CD14-positive monocyte (primary cell): ENCODE data around the gene GRID1. TPM values are rescaled to one million over a fixed set of nuclear protein-coding genes. Genes with fewer than 3 reads are reported as not detected.

Experiments
- DNase-seq, 3 donors: peaks; one replicate each; pipeline ENCODE4 v3.0.0-alpha.2; 2011 to 2022
- H2AFZ ChIP-seq: 2 replicates; pipeline ENCODE4 v1.6.0; 2012; ENCODE audit warnings: mild to moderate bottlenecking, low read depth, low read length, inconsistent platforms; ENCODE audit not compliant: insufficient read depth, poor library complexity, severe bottlenecking
- H3K27ac ChIP-seq, 2 donors: 1 replicate in 1 of 2; 2 replicates in 1 of 2; pipeline ENCODE4 v1.5.1; 2012 to 2013; ENCODE audit warnings: low read length in 2 of 2, control low read depth in 1 of 2, inconsistent platforms in 1 of 2, low read depth in 1 of 2, mild to moderate bottlenecking in 1 of 2
- H3K27me3 ChIP-seq, 2 donors: one replicate each; pipeline versions ENCODE4 v1.6.0 to v1.6.1; 2011 to 2013; ENCODE audit warnings: low read length in 2 of 2; ENCODE audit not compliant: control insufficient read depth in 2 of 2, insufficient read depth in 2 of 2
- H3K36me3 ChIP-seq, 2 donors: replicated peaks in 1 of 2; 1 replicate in 1 of 2; 2 replicates in 1 of 2; pipeline versions ENCODE4 v1.5.1 to v1.6.1; 2012 to 2013; ENCODE audit warnings: low read length in 2 of 2, control low read depth in 1 of 2, inconsistent platforms in 1 of 2, mild to moderate bottlenecking in 1 of 2; ENCODE audit not compliant: insufficient read depth in 2 of 2, control insufficient read depth in 1 of 2
- H3K4me1 ChIP-seq, 2 donors: 1 replicate in 1 of 2; 2 replicates in 1 of 2; pipeline versions ENCODE4 v1.5.1 to v1.6.1; 2012 to 2013; ENCODE audit warnings: low read length in 2 of 2, control low read depth in 1 of 2, inconsistent platforms in 1 of 2, mild to moderate bottlenecking in 1 of 2, moderate library complexity in 1 of 2; ENCODE audit not compliant: insufficient read depth in 2 of 2, control insufficient read depth in 1 of 2
- H3K4me2 ChIP-seq: replicated peaks from 2 replicates; pipeline ENCODE3; 2012; ENCODE audit warnings: low read length, moderate library complexity, mild to moderate bottlenecking; ENCODE audit not compliant: poor library complexity, severe bottlenecking; ENCODE audit errors: extremely low read depth
- H3K4me3 ChIP-seq, 3 experiments: fragments of 200-600 bp in 1 of 3; sonication (generic) in 1 of 3; replicated peaks in 1 of 3; 1 replicate in 2 of 3; 2 replicates in 1 of 3; pipeline ENCODE4 v1.5.1; 2011 to 2013; ENCODE audit warnings: low read length in 3 of 3, mild to moderate bottlenecking in 3 of 3, control low read depth in 2 of 3, low read depth in 2 of 3, inconsistent platforms in 1 of 3, moderate library complexity in 1 of 3
- H3K79me2 ChIP-seq: 2 replicates; pipeline ENCODE4 v1.6.0; 2012; ENCODE audit warnings: mild to moderate bottlenecking, control low read depth, inconsistent platforms, low read length, moderate library complexity; ENCODE audit not compliant: insufficient read depth
- H3K9ac ChIP-seq: 2 replicates; pipeline ENCODE4 v1.6.0; 2017; ENCODE audit warnings: low read length, mild to moderate bottlenecking; ENCODE audit not compliant: insufficient read depth, poor library complexity, severe bottlenecking
- H3K9me3 ChIP-seq, 2 donors: replicated peaks in 1 of 2; 1 replicate in 1 of 2; 2 replicates in 1 of 2; pipeline versions ENCODE4 v1.5.1 to v1.6.1; 2012 to 2013; ENCODE audit warnings: low read length in 2 of 2, control low read depth in 1 of 2; ENCODE audit not compliant: control insufficient read depth in 1 of 2, insufficient read depth in 1 of 2
- H4K20me1 ChIP-seq: 2 replicates; pipeline ENCODE4 v1.6.0; 2012; ENCODE audit warnings: mild to moderate bottlenecking, low read length, control low read depth, moderate library complexity; ENCODE audit not compliant: insufficient read depth
- H3K27ac Mint-ChIP-seq, 7 donors: one replicate each; pipeline ENCODE4 v1.8.0; 2020; ENCODE audit warnings: mild to moderate bottlenecking in 7 of 7, mixed read lengths in 7 of 7, moderate library complexity in 6 of 7, inconsistent platforms in 2 of 7
- H3K27me3 Mint-ChIP-seq, 3 donors: one replicate each; pipeline ENCODE4 v1.8.0; 2021 to 2022; ENCODE audit warnings: low read depth in 3 of 3, mild to moderate bottlenecking in 3 of 3, mixed read lengths in 3 of 3, moderate library complexity in 3 of 3, inconsistent platforms in 1 of 3
- H3K36me3 Mint-ChIP-seq, 2 donors: one replicate each; pipeline ENCODE4 v1.8.0; 2020; ENCODE audit warnings: mixed read lengths in 2 of 2, inconsistent platforms in 1 of 2, mild to moderate bottlenecking in 1 of 2
- H3K4me1 Mint-ChIP-seq: one replicate; pipeline ENCODE4 v1.8.0; 2020; ENCODE audit warnings: mild to moderate bottlenecking, mixed read lengths
- H3K4me3 Mint-ChIP-seq, 2 donors: one replicate each; pipeline ENCODE4 v1.8.0; 2020; ENCODE audit warnings: mild to moderate bottlenecking in 2 of 2, mixed read lengths in 2 of 2, moderate library complexity in 1 of 2
- H3K9me3 Mint-ChIP-seq, 7 donors: one replicate each; pipeline ENCODE4 v1.8.0; 2020 to 2022; ENCODE audit warnings: mixed read lengths in 7 of 7, mild to moderate bottlenecking in 6 of 7, moderate library complexity in 6 of 7, inconsistent platforms in 2 of 7
- CTCF ChIP-seq: fragments of 200-600 bp; IDR thresholded peaks from one replicate; pipeline ENCODE4 v1.8.0; 2022; ENCODE audit warnings: antibody characterized with exemption, mild to moderate bottlenecking
- whole genome bisulfite sequencing: methylation state at CpG from one replicate; pipeline ENCODE4 v1.1.5; 2013; ENCODE audit warnings: missing lambda C conversion rate; ENCODE audit not compliant: insufficient coverage; 5-methylcytosine and 5-hydroxymethylcytosine counted together
- intact Hi-C, 2 donors: fragments of 100-400 bp; cut with micrococcal nuclease; formaldehyde crosslinking; loops; one replicate each; pipeline versions ENCODE4 v1.15.0 to v1.15.1; 2023
- polyA plus RNA-seq, 3 donors: library from polyadenylated mRNA; depleted of rRNA in 1 of 3; unstranded in 2 of 3; stranded (reverse) in 1 of 3; fragments of 300-500 nt in 2 of 3; fragments of >200 nt in 1 of 3; fragmentation: Illumina TruSeq in 2 of 3; gene quantifications; 1 replicate in 2 of 3; 2 replicates in 1 of 3; pipeline ENCODE4 v1.2.3, GENCODE V29; 2012 to 2021

The GRID1 gene
- polyA plus RNA-seq, 3 donors: not detected

DNA sequence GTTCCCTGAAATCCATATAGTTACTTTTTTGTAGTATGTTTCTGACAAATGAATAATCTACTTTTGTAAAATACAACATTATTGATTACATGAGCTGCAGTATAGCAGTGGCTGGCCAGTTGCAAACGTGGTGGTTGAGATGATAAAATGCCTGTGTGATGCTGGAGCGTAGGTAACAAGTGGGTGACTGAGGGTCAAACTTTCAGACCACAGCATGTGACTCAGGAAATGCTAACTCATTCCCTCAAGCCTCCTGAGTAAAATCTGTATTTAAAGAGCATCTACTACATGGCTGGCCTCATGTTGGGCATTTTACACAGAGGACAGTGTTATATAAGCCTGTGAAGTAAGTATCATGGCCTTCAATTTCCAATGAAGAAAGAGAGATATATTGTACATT, 585.2 kb downstream of the GRID1 start:
- no peak overlapping the region for H3K4me3 Mint-ChIP-seq
- no peak overlapping the region for H3K4me3 ChIP-seq
- no peak overlapping the region for H3K9ac ChIP-seq
- H3K9me3 Mint-ChIP-seq: peaks cover 0 to 5% (median under 1%) of the 10 kb centered on the region in 7 donors
- TF ChIP-seq CTCF: no peak
- H3K36me3 ChIP-seq: no peaks in the 10 kb centered on the region
- no peaks in the 10 kb centered on the region for H3K27me3 ChIP-seq
- no peak overlapping the region for H3K27ac ChIP-seq
- no peak overlapping the region for H3K27ac Mint-ChIP-seq
- peaks cover 0 to 4% of the 10 kb centered on the region in 2 donors for H3K9me3 ChIP-seq
- no peak overlapping the region for H2AFZ ChIP-seq
- H3K79me2 ChIP-seq: no peaks in the 10 kb centered on the region
- no peak for DNase-seq
- no peak overlapping the region for H3K4me2 ChIP-seq
- H3K27me3 Mint-ChIP-seq: no peaks in the 10 kb centered on the region
- no peaks in the 10 kb centered on the region for H3K4me1 Mint-ChIP-seq
- intact Hi-C loops: no loop called here
- H3K36me3 Mint-ChIP-seq: no peaks in the 10 kb centered on the region
- no peaks in the 10 kb centered on the region for H3K4me1 ChIP-seq
- WGBS: no CpG with 5 or more reads among the region's 2 CpGs
- H4K20me1 ChIP-seq: no peaks in the 10 kb centered on the region

DNA sequence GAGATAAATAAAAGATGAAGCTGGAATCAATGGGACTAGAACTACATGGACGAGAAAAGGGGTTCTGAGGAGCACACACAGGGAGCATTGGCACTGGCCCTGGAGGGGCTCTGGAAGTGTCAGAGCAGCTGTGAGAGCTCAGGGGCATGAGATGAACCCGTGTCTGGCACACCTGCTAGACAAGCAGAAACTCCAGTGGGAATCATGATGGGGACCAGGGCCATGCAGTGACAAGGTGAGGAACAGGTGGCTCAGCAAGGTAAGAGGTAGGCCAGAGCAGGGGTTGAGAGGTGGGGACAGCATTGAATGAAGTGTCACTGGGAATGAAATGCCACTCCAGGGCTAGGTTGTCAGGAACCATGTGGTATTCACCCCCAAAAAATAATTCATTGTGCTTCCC, 588.5 kb downstream of the GRID1 start:
- H4K20me1 ChIP-seq: no peaks in the 10 kb centered on the region
- Mint-ChIP-seq H3K4me1 (no peaks in the 10 kb centered on the region), H3K27ac (no peak overlapping the region), H3K36me3 (no peaks in the 10 kb centered on the region), H3K4me3 (no peak overlapping the region), H3K27me3 (no peaks in the 10 kb centered on the region), H3K9me3 (peaks cover 0 to 6% (median 3%) of the 10 kb centered on the region in 7 donors)
- peaks cover 0 to 5% of the 10 kb centered on the region in 2 donors for H3K9me3 ChIP-seq
- H3K79me2 ChIP-seq: no peaks in the 10 kb centered on the region
- H2AFZ ChIP-seq: no peak overlapping the region
- 72% methylated on average over 2 of the region's 2 CpGs for WGBS
- no peak overlapping the region for H3K27ac ChIP-seq
- H3K4me2 ChIP-seq: no peak overlapping the region
- no peaks in the 10 kb centered on the region for H3K4me1 ChIP-seq
- no peaks in the 10 kb centered on the region for H3K27me3 ChIP-seq
- no peak overlapping the region for H3K4me3 ChIP-seq
- no peak for TF ChIP-seq CTCF
- no peaks in the 10 kb centered on the region for H3K36me3 ChIP-seq
- DNase-seq: no peak
- intact Hi-C loops: no loop called here
- no peak overlapping the region for H3K9ac ChIP-seq
